ENCODE data around the gene DTX4. TPM values are rescaled to one million over a fixed set of nuclear protein-coding genes. Genes with fewer than 3 reads are reported as not detected.

The DTX4 gene
- total RNA-seq, 1 experiment from 2014 or later = 7.6 TPM

DNA sequence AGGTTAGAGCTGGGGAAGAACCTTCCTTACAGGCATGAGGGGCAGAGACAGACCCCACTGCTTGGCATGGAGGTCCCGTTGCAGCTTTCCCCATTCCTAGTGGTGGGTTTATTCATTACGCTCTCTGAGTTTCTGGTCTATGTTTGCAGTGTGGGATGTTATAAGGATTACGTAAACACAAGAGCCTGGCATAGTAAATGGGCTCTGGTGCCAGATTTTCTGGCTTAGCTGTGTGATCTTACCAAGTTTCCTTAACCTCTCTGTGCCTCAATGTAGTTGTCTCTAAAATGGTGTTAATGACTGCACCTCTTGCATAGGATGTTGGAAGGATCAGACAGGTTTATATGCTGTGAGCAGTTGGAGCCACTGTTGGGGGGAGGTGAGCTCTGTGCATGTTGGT lies 15.1 kb downstream of the DTX4 start (continued):
- TF ChIP-seq, protein P1, sequence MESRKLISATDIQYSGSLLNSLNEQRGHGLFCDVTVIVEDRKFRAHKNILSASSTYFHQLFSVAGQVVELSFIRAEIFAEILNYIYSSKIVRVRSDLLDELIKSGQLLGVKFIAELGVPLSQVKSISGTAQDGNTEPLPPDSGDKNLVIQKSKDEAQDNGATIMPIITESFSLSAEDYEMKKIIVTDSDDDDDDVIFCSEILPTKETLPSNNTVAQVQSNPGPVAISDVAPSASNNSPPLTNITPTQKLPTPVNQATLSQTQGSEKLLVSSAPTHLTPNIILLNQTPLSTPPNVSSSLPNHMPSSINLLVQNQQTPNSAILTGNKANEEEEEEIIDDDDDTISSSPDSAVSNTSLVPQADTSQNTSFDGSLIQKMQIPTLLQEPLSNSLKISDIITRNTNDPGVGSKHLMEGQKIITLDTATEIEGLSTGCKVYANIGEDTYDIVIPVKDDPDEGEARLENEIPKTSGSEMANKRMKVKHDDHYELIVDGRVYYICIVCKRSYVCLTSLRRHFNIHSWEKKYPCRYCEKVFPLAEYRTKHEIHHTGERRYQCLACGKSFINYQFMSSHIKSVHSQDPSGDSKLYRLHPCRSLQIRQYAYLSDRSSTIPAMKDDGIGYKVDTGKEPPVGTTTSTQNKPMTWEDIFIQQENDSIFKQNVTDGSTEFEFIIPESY (IDR thresholded peaks at IDR 0.05; ENCODE audit: extremely low read depth, insufficient replicate concordance, low read length) = no peak
- TF ChIP-seq, protein P2, sequence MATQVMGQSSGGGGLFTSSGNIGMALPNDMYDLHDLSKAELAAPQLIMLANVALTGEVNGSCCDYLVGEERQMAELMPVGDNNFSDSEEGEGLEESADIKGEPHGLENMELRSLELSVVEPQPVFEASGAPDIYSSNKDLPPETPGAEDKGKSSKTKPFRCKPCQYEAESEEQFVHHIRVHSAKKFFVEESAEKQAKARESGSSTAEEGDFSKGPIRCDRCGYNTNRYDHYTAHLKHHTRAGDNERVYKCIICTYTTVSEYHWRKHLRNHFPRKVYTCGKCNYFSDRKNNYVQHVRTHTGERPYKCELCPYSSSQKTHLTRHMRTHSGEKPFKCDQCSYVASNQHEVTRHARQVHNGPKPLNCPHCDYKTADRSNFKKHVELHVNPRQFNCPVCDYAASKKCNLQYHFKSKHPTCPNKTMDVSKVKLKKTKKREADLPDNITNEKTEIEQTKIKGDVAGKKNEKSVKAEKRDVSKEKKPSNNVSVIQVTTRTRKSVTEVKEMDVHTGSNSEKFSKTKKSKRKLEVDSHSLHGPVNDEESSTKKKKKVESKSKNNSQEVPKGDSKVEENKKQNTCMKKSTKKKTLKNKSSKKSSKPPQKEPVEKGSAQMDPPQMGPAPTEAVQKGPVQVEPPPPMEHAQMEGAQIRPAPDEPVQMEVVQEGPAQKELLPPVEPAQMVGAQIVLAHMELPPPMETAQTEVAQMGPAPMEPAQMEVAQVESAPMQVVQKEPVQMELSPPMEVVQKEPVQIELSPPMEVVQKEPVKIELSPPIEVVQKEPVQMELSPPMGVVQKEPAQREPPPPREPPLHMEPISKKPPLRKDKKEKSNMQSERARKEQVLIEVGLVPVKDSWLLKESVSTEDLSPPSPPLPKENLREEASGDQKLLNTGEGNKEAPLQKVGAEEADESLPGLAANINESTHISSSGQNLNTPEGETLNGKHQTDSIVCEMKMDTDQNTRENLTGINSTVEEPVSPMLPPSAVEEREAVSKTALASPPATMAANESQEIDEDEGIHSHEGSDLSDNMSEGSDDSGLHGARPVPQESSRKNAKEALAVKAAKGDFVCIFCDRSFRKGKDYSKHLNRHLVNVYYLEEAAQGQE (IDR thresholded peaks at IDR 0.05; ENCODE audit: low read depth) = no peak

DNA sequence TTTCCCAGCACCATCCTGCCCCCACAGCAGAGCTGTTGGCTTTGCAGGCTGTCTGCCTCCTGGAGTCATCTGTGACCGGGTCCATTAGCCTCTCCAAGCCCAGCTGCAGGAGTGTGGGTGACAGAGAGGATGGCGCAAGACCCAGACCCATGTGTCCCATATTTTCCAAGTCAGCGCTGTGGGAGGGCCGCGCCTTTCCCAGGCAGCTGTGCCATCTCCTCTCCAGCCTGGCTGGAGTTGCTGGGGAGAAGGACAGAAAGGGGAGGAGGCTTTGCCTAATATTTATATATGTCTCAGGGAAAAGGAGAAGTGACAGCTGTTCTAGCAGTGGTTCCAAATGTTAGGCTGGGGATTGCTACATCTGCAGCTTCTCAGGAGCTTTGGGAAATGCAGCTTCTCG lies 15.7 kb downstream of the DTX4 start:
- H3K4me1 ChIP-seq (ENCODE audit: control insufficient read depth in 1 of 2, insufficient read depth in 2 of 2, low read length in 2 of 2) = peaks cover 13 to 20% of the 10 kb centered on the region in 2 experiments; a peak in 3 of 4 replicates
- H4K20me1 ChIP-seq (ENCODE audit: insufficient read depth) = no peaks in the 10 kb centered on the region
- no peak for TF ChIP-seq CBX3 (IDR thresholded peaks at IDR 0.05; ENCODE audit: low read depth)
- TF ChIP-seq, protein P2 (IDR thresholded peaks at IDR 0.05; ENCODE audit: low read depth) = no peak
- TF ChIP-seq EZH2 (IDR thresholded peaks at IDR 0.05) = no peak
- H2AFZ ChIP-seq (ENCODE audit: low read depth, low read length, poor library complexity, severe bottlenecking) = no peak overlapping the region
- DNase-seq (ENCODE audit: low read depth, low spot score) = no peak
- intact Hi-C loops (cut with micrococcal nuclease) = no loop called here
- CTCF ChIA-PET = interaction anchor here (2.6 to 3.2 kb wide), 3 partner anchors 15 to 29 kb away, joined by 13 to 68 read pairs (median 24); partner anchors contain the start of gene DTX4
- H3K4me2 ChIP-seq (ENCODE audit: low read length) = no peak overlapping the region
- no peaks in the 10 kb centered on the region for H3K27me3 ChIP-seq (ENCODE audit: insufficient read depth, low read length)
- no peaks in the 10 kb centered on the region for H3K79me2 ChIP-seq (ENCODE audit: insufficient read depth, low read length)
- ATAC-seq = no peak
- POLR2A ChIA-PET = no interaction called here
- H3K9ac ChIP-seq (ENCODE audit: low read length) = no peak overlapping the region
- no peak overlapping the region for H3K4me3 ChIP-seq (replicated peaks in 1 of 2; ENCODE audit: low read depth in 1 of 2, low read length in 2 of 2)
- no peaks in the 10 kb centered on the region for H3K9me2 ChIP-seq (ENCODE audit: insufficient read depth)
- no peaks in the 10 kb centered on the region for H3K9me3 ChIP-seq (ENCODE audit: control insufficient read depth in 1 of 2, insufficient read depth in 1 of 2, low read depth in 1 of 2, low read length in 2 of 2)
- BruUV-seq (replicated peaks) = no TSS peak
- RAD21 ChIA-PET (ENCODE audit: low non-redundant PET in 1 of 2, low total read pairs in 2 of 2, uncharacterized antibody in 2 of 2, unreplicated experiment in 2 of 2) = interaction anchor here in 1 of 2 experiments (2.7 kb wide), 1 partner anchor 16 kb away, joined by 10 read pairs; the partner anchor contains the start of gene DTX4
- no peak overlapping the region for H3K27ac ChIP-seq (ENCODE audit: low read depth, low read length)
- H3K36me3 ChIP-seq (ENCODE audit: control insufficient read depth in 1 of 2, insufficient read depth in 2 of 2, low read length in 2 of 2) = no peaks in the 10 kb centered on the region

All from HCT116 (cell line).